ENCODE results near the gene BRPF1.

DNA sequence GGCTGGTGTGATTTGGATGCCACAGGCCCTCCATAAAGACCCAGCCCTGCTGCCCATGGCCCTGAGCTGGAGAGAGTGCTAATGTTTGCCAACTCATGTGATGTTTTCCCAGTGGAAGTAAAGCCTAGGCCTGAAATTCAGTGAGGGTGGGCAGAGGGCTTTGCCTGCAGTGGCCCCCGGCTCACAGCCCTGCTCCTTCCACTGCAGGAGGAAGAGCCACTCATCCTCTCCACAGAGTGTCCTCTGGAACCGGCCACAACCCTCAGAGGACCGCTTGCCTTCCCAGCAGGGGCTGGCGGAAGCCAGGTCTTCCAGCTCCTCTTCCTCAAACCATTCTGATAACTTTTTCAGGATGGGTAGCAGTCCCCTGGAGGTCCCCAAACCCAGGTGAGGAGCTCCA lies 41.8 kb upstream of the BRPF1 start:
- TF ChIP-seq EZH2 (IDR thresholded peaks at IDR 0.05) (no peak), EZH2phosphoT487 (IDR thresholded peaks at IDR 0.05) (no peak)
- TF ChIP-seq, protein P1, sequence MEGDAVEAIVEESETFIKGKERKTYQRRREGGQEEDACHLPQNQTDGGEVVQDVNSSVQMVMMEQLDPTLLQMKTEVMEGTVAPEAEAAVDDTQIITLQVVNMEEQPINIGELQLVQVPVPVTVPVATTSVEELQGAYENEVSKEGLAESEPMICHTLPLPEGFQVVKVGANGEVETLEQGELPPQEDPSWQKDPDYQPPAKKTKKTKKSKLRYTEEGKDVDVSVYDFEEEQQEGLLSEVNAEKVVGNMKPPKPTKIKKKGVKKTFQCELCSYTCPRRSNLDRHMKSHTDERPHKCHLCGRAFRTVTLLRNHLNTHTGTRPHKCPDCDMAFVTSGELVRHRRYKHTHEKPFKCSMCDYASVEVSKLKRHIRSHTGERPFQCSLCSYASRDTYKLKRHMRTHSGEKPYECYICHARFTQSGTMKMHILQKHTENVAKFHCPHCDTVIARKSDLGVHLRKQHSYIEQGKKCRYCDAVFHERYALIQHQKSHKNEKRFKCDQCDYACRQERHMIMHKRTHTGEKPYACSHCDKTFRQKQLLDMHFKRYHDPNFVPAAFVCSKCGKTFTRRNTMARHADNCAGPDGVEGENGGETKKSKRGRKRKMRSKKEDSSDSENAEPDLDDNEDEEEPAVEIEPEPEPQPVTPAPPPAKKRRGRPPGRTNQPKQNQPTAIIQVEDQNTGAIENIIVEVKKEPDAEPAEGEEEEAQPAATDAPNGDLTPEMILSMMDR (IDR thresholded peaks at IDR 0.05) = no peak
